Stimulated activated naive B cell treated with anti-CD40 and anti-IgM and Interleukin-4, amounts not matched to agents 10 μg/mL and 1 μg/mL and 100 μg/mL, for 72 hours (primary cell): ENCODE data around the gene KDELR3.

Experiments used
- ATAC-seq, 2 donors: fragments of 150-1000 bp; cut with Tn5 transposase; replicated peaks; 2 replicates each; pipeline ENCODE4 v1.10.0; 2021; ENCODE audit warnings: moderate library complexity in 1 of 2
- DNase-seq: peaks from one replicate; pipeline ENCODE4 v3.0.0; 2021
- H3K27ac Mint-ChIP-seq: one replicate; pipeline ENCODE4 v1.8.0; 2022; ENCODE audit warnings: mild to moderate bottlenecking, mixed read lengths
- H3K27me3 Mint-ChIP-seq, 2 donors: one replicate each; pipeline ENCODE4 v1.8.0; 2022; ENCODE audit warnings: mixed read lengths in 2 of 2
- H3K36me3 Mint-ChIP-seq, 2 donors: one replicate each; pipeline ENCODE4 v1.8.0; 2022; ENCODE audit warnings: mixed read lengths in 2 of 2, mild to moderate bottlenecking in 1 of 2
- H3K4me1 Mint-ChIP-seq, 2 donors: one replicate each; pipeline ENCODE4 v1.8.0; 2022; ENCODE audit warnings: mixed read lengths in 2 of 2, mild to moderate bottlenecking in 1 of 2
- H3K4me3 Mint-ChIP-seq, 2 donors: one replicate each; pipeline ENCODE4 v1.8.0; 2022; ENCODE audit warnings: mild to moderate bottlenecking in 2 of 2, mixed read lengths in 2 of 2, moderate library complexity in 1 of 2
- H3K9me3 Mint-ChIP-seq, 2 donors: one replicate each; pipeline ENCODE4 v1.8.0; 2022; ENCODE audit warnings: mixed read lengths in 2 of 2, mild to moderate bottlenecking in 1 of 2

KDELR3 gene

DNA sequence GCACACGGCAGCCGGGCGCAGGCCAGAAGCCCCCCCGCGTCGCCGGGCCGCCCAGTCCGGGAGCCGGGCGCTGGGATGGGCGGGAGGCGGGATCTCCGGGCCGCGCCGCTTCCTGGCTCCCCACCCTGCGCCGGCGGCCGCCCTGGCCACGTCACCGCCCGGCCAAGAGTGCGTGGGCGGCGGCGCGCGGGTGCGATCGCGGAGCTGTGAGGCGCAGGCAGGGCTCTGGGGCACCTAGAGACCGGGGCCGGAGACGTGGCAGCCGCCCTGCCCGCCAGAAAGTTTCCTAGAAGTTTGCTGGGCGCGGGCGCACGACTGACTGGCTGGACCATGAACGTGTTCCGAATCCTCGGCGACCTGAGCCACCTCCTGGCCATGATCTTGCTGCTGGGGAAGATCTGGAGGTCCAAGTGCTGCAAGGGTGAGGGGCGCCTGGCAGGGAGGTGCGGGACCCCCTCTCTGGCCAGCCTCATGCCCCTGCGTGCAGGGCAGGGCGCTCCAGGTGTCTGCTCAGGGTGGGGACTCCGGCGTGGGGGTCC, at the start of gene KDELR3:
Gene KDELR3 (plus strand): TSS at position 193 of the 539 bp plus-strand sequence. CDS start 138 bp downstream, at position 331.
- H3K27ac Mint-ChIP-seq = peak within 1 kb of the TSS; percentile 80
- H3K27me3 Mint-ChIP-seq = peaks cover 49 to 66% of the 10 kb centered on the region in 2 donors
- peak within 1 kb of the TSS; percentile 83 to 86 for H3K4me3 Mint-ChIP-seq
- DNase-seq (peak; percentile 56), ATAC-seq (peak; percentile 90 to 92)
- no peaks in the 10 kb centered on the region for H3K36me3 Mint-ChIP-seq
- no peaks in the 10 kb centered on the region for H3K9me3 Mint-ChIP-seq
- H3K4me1 Mint-ChIP-seq = peaks cover 16 to 35% of the 10 kb centered on the region in 2 donors

DNA sequence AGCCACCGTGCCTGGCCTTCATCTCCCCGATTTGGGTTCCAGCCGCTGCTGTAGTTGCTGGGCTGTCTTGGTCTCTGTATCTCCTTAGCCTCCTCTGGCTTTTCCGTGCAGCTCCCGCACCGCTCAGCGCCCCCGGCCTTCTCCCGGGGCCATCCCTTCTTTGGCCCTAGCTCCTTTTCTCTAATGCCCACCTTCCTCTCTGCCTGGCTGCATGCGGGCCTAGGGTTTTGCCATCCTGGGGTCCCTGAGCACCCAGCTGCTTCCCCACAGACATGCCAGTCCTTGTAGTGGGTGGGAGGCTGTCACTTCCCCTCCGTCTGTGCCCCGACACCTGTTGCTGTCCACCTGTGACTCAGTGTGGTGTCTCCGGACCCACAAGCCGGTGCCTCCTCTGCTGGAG, 49.3 kb upstream of the KDELR3 start:
- Mint-ChIP-seq H3K4me3 (no peak overlapping the region), H3K27ac (no peak overlapping the region), H3K9me3 (no peaks in the 10 kb centered on the region), H3K4me1 (peaks cover 0 to 4% of the 10 kb centered on the region in 2 donors), H3K36me3 (no peaks in the 10 kb centered on the region), H3K27me3 (peaks cover 5 to 9% of the 10 kb centered on the region in 2 donors)
- no peak for ATAC-seq
- DNase-seq = no peak

DNA sequence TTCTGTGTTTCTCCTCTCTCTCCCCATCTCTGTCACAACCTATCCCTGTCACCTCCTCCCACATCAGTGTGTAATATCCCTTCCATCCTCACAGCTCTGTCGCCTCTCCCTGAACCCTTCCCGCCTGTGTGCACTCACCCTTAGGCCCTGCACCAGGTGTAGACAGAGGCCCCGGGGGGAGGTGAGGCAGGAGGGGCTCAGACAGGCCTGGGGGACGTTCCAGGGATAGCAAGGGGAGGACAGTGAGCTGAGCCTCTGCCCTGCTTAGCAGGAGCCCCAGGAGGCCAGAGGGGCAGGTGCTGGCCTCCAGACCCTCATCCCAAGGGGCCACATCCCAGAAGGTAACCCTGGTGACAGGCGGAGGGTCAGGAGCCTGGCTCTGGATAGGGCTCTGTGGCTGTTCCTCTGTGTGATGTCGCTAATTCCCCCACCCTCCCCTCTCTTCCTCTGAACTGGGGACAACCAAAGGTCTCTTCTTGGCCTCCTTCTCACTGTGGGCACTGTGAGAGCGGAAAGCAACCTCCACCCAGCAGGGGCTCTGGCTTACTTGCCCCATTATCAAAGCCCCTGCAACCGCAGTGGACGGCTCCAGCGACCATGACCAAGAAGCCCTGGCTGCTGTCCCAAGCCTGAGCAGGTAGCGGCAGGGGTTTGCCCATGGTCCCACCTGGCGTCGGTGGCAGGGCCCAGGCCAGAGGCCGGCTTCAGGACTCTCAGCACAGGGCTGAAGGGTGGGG, 48.6 kb upstream of the KDELR3 start:
- ATAC-seq = no peak
- H3K36me3 Mint-ChIP-seq = no peaks in the 10 kb centered on the region
- H3K27me3 Mint-ChIP-seq = peaks cover 5 to 9% of the 10 kb centered on the region in 2 donors
- no peak overlapping the region for H3K4me3 Mint-ChIP-seq
- DNase-seq = no peak
- peaks cover 0 to 4% of the 10 kb centered on the region in 2 donors for H3K4me1 Mint-ChIP-seq
- no peak overlapping the region for H3K27ac Mint-ChIP-seq
- no peaks in the 10 kb centered on the region for H3K9me3 Mint-ChIP-seq

DNA sequence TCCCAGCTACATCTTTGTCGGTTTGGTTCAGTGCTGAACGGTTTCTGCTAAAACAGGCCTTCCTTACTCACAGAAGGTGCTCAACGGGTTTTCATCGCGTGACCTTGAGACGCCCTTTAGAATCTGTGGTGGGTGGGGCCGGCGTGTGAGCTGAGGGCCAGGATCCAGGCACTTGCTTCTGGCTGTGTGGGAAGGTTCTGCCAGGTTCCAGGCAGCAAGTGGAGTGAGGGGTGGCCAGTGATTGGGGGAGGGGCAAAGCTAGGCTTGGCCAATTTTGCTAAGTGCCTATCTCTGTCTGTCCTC, 48.1 kb upstream of the KDELR3 start:
- Mint-ChIP-seq H3K27me3 (peaks cover 5 to 9% of the 10 kb centered on the region in 2 donors), H3K4me3 (no peak overlapping the region), H3K4me1 (peaks cover 0 to 4% of the 10 kb centered on the region in 2 donors), H3K9me3 (no peaks in the 10 kb centered on the region), H3K27ac (no peak overlapping the region), H3K36me3 (no peaks in the 10 kb centered on the region)
- DNase-seq = no peak
- ATAC-seq = no peak

DNA sequence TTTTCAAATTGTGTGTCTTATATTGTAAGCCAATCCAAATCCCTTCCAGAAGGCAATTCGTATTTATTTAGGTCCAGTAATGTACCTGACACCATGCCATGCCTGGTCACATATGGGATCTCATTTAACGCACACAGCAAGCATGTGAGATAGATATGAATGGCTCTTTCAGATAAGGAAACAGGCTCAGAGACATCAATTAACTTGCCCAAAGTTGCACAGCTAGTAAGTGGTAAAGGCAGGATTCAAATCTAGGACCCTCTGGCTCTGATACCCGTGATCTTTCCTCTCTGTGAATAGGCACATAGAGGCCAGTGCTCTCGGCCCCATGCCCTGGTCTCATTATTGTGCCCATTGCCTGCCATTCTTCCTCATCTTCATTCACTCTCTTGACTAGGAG, 47.2 kb upstream of the KDELR3 start:
- DNase-seq (no peak), ATAC-seq (no peak)
- Mint-ChIP-seq H3K4me1 (peaks cover 0 to 4% of the 10 kb centered on the region in 2 donors), H3K4me3 (no peak overlapping the region), H3K36me3 (no peaks in the 10 kb centered on the region), H3K9me3 (no peaks in the 10 kb centered on the region), H3K27me3 (peaks cover 5 to 9% of the 10 kb centered on the region in 2 donors), H3K27ac (no peak overlapping the region)

DNA sequence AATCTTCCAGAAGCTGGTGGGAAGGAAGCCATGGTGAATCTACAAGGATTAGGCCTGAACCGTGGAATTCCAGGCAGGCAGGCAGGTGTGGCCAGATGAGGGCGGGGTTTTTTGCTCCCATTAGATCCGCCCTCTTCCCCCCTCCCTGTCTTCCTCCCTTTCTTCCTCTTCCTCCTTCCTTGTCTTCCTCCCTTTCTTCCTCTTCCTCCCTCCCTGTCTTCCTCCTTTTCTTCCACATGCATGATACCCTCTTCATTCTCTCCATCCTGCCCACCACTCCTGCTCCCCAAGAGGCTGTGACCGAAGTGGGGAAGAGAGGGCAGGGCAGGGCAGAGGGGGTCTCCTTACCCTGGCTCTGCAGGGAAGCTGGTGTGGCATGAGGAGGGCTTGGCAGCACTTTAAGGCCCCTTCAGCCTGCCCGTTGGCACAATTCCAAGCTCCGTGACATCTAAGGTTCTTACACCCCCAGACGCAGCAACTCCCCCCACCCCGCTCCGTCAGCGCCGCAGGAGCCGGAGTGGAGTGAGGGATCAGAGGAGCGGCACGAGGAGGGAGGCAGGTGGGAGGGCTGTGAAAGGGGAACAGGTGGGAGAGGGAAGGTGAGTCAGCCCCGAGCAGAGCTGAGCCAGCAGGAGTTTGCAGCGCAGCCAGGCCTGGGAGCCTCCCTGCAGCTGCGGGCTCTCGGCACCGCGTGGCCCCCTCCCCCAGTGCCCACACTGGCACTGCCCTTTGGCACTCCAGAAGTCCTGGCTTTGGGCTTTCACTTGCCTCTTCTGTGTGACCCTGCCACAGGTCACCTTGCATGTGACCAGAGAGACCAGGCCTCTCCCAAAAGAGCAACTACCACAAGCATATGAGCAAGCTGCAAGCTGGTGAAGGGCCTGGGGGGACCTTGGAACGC, 45.0 kb upstream of the KDELR3 start:
- ATAC-seq = no peak
- Mint-ChIP-seq H3K36me3 (no peaks in the 10 kb centered on the region), H3K27ac (no peak overlapping the region), H3K4me1 (peaks cover 0 to 4% of the 10 kb centered on the region in 2 donors), H3K4me3 (no peak overlapping the region), H3K27me3 (peaks cover 5 to 9% of the 10 kb centered on the region in 2 donors), H3K9me3 (no peaks in the 10 kb centered on the region)
- DNase-seq = no peak

DNA sequence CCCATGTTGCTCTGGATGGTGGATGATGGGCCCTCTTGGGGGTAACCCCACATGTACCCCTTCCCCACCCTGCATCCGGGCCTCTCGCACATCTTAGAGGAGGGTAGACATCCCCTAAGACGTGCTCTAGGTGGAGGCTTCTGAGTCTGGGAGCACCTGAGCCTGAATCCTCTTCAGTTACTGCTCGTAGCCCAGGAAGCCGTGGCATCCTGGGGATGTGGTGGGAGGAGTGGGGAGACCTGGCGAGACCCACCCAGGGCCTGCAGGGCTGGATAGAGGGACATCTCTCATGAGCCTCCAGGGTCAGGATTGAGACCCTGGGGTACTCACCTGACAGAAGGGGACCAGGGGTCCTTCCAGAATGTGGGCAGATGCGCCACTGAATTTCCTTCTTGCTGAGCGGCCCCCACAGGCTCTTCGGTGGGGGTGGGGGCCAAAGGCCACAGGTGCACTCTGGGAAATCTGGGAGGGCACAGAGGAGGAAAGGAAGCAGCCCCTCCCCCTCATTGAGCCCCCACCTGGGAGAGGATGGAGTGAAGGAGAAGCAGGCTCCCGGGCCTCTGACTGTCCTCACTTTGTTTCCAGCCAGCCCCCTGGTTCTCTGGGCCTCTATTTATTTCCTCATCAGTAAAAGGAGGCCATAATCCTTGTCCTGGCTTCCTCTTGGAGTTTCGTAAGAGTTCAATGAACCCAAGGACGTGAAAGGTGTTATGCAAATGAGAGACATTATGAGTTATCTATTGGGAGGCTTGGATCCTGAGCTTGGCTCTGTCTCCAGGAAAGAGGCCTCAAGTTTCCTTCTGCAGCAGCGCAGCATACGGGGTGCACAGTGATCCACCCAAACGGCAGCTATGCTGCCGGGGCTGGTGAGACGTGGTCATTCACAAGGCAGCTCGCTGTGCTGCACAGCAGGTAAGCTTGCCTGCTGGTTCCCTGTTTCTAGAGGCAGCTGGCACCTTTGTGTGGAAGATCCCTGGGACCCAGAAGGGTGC, 44.1 kb upstream of the KDELR3 start:
- Mint-ChIP-seq H3K9me3 (no peaks in the 10 kb centered on the region), H3K27ac (no peak overlapping the region), H3K4me1 (peaks cover 0 to 3% of the 10 kb centered on the region in 2 donors), H3K4me3 (no peak overlapping the region), H3K27me3 (peaks cover 4 to 9% of the 10 kb centered on the region in 2 donors), H3K36me3 (no peaks in the 10 kb centered on the region)
- DNase-seq (no peak), ATAC-seq (no peak)

- no peaks in the 10 kb centered on the region for H3K9me3 Mint-ChIP-seq
- no peak for ATAC-seq
- H3K4me1 Mint-ChIP-seq = no peaks in the 10 kb centered on the region
- H3K4me3 Mint-ChIP-seq = no peak overlapping the region
- H3K27ac Mint-ChIP-seq = no peak overlapping the region
- H3K36me3 Mint-ChIP-seq = no peaks in the 10 kb centered on the region
- no peak for DNase-seq
- peaks cover 0 to 9% of the 10 kb centered on the region in 2 donors for H3K27me3 Mint-ChIP-seq
Observed at GRCh38 chr22:38424525-38425080, 43.3 kb upstream of the KDELR3 start.

DNA sequence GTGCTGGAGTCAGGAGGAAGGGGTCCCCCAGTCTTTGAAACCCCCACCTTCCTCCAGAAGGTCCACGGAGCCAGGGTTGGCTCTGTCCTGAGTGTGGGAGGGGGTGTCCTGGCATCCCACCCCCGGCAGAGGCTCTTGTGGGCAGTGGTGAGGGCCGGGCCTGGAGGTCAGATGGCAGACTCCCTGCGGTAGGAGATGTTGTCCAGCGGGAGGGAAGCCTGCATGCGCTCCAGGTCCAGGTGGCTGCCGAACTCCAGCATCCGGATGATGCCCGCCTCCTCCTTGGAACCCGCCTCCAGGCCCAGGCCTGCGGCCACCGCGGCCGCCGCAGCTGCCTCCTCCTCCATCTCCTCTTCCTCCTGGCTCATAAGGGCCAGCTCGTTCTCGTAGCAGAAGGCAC, 41.3 kb upstream of the KDELR3 start:
- ATAC-seq = no peak
- no peak overlapping the region for H3K27ac Mint-ChIP-seq

GRCh38 chr22:38427465-38427864, 40.4 kb upstream of the KDELR3 start:
- ATAC-seq (no peak), DNase-seq (no peak)
- no peak overlapping the region for H3K4me3 Mint-ChIP-seq
- H3K9me3 Mint-ChIP-seq = no peaks in the 10 kb centered on the region
- H3K27me3 Mint-ChIP-seq = peaks cover 0 to 8% of the 10 kb centered on the region in 2 donors
- no peaks in the 10 kb centered on the region for H3K4me1 Mint-ChIP-seq
- no peak overlapping the region for H3K27ac Mint-ChIP-seq
- no peaks in the 10 kb centered on the region for H3K36me3 Mint-ChIP-seq

More for the DNA sequence above, 41.3 kb upstream of the KDELR3 start:
- Mint-ChIP-seq H3K4me1 (no peaks in the 10 kb centered on the region), H3K9me3 (no peaks in the 10 kb centered on the region), H3K4me3 (no peak overlapping the region), H3K36me3 (no peaks in the 10 kb centered on the region), H3K27me3 (peaks cover 0 to 9% of the 10 kb centered on the region in 2 donors)
- no peak for DNase-seq

GRCh38 chr22:38427940-38428339, 40.0 kb upstream of the KDELR3 start:
- ATAC-seq (no peak), DNase-seq (no peak)
- Mint-ChIP-seq H3K27ac (no peak overlapping the region), H3K4me3 (no peak overlapping the region), H3K27me3 (peaks cover 0 to 4% of the 10 kb centered on the region in 2 donors), H3K4me1 (no peaks in the 10 kb centered on the region), H3K9me3 (no peaks in the 10 kb centered on the region), H3K36me3 (no peaks in the 10 kb centered on the region)

DNA sequence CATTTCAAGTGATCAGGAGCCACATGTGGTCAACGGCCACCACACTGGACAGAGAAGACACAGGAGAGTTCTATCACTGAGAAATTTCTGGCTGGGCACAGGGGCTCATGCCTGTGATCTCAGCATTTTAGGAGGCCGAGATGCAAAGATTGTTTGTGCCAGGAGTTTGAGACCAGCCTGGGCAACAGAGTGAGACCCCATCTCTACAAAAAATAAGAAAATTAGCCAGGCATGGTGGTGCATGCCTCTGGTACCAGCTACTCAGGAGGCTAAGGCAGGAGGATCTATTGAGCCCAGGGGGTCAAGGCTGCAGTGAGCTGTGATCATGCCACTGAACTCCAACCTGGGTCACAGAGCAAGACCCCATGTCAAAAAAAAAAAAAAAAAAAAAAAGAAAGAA, 39.2 kb upstream of the KDELR3 start:
- ATAC-seq (no peak), DNase-seq (no peak)
- no peaks in the 10 kb centered on the region for H3K36me3 Mint-ChIP-seq
- H3K4me3 Mint-ChIP-seq = no peak overlapping the region
- no peaks in the 10 kb centered on the region for H3K9me3 Mint-ChIP-seq
- H3K27me3 Mint-ChIP-seq = no peaks in the 10 kb centered on the region
- H3K27ac Mint-ChIP-seq = no peak overlapping the region
- no peaks in the 10 kb centered on the region for H3K4me1 Mint-ChIP-seq

GRCh38 chr22:38429499-38430068, 38.3 kb upstream of the KDELR3 start:
- DNase-seq (no peak), ATAC-seq (no peak)
- Mint-ChIP-seq H3K27me3 (peaks cover 0 to 3% of the 10 kb centered on the region in 2 donors), H3K36me3 (no peaks in the 10 kb centered on the region), H3K4me1 (no peaks in the 10 kb centered on the region), H3K27ac (no peak overlapping the region), H3K9me3 (no peaks in the 10 kb centered on the region), H3K4me3 (no peak overlapping the region)
